Lower lobe of right lung (tissue), 2 donors: ENCODE measurements around the gene NSD1. TPM values are rescaled to one million over a fixed set of nuclear protein-coding genes. Genes with fewer than 3 reads are reported as not detected.

Experiments
- ATAC-seq, 2 donors: fragments of 200-7000 bp; cut with Tn5 transposase; one replicate each; pipeline ENCODE4 v1.9.1; 2020 to 2022; ENCODE audit warnings: mild to moderate bottlenecking in 2 of 2, moderate library complexity in 2 of 2
- DNase-seq: peaks from one replicate; pipeline ENCODE4 v3.0.0-alpha.2; 2020
- H3K27ac ChIP-seq: fragments of 200-600 bp; one replicate; pipeline ENCODE4 v1.8.0; 2022
- H3K27me3 ChIP-seq: fragments of 200-600 bp; one replicate; pipeline ENCODE4 v1.8.0; 2022; ENCODE audit warnings: low read depth
- H3K36me3 ChIP-seq: fragments of 200-600 bp; one replicate; pipeline ENCODE4 v1.8.0; 2022; ENCODE audit warnings: mild to moderate bottlenecking
- H3K4me1 ChIP-seq: fragments of 200-600 bp; one replicate; pipeline ENCODE4 v1.8.0; 2022
- H3K4me3 ChIP-seq: fragments of 200-600 bp; one replicate; pipeline ENCODE4 v1.8.0; 2022; ENCODE audit warnings: mild to moderate bottlenecking
- H3K9me3 ChIP-seq: fragments of 200-600 bp; one replicate; pipeline ENCODE4 v1.8.0; 2022
- CTCF ChIP-seq: fragments of 200-600 bp; IDR thresholded peaks from one replicate; pipeline ENCODE4 v1.8.0; 2022; ENCODE audit warnings: antibody characterized with exemption, mild to moderate bottlenecking
- intact Hi-C: fragments of 100-400 bp; cut with DNase I; formaldehyde crosslinking; loops from one replicate; pipeline ENCODE4 v1.11.0; 2022
- total RNA-seq: library from RNA; stranded (reverse); fragmentation: NEBNext Ultra II Directional; extraction: Animal tissue kit (Norgen Biotek cat#: 25700); gene quantifications from one replicate; pipeline ENCODE4 v1.2.1, GENCODE V29; 2021
- donor health status: DM: no; HTN: yes; CAD: no; lungs with severe emphysema.

Gene NSD1
- total RNA-seq, 1 donor from 2014 or later: 75.5 TPM

DNA sequence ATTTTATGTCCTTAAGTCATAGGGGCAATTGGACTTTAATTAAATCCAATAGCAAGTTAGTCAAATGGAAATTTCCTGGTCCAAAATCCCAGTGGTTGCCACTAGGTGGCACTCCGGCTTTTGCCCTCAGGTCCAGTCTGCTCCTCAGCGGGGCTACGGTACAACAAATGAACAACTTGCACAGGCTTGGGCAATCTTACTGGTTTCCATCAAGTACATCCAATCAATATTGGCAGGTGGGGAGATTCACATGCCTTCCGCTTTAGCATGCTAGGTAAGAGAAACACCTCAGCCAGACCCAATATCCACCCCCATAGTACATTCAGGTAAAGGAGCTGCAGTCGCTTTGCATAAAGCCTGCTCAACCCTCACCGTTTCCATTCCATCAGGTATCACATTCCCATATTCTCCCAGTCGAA lies 184.4 kb downstream of the NSD1 start:
- ATAC-seq (peak; percentile 60 to 76), DNase-seq (peak; percentile 77)
- Histone ChIP-seq H3K27me3 (no peaks in the 10 kb centered on the region), H3K27ac (no peak overlapping the region), H3K9me3 (no peaks in the 10 kb centered on the region), H3K36me3 (peaks cover 6% of the 10 kb centered on the region), H3K4me3 (no peak overlapping the region), H3K4me1 (peaks cover 2% of the 10 kb centered on the region)
- intact Hi-C loops: no loop called here
- peak; percentile 87 for TF ChIP-seq CTCF

DNA sequence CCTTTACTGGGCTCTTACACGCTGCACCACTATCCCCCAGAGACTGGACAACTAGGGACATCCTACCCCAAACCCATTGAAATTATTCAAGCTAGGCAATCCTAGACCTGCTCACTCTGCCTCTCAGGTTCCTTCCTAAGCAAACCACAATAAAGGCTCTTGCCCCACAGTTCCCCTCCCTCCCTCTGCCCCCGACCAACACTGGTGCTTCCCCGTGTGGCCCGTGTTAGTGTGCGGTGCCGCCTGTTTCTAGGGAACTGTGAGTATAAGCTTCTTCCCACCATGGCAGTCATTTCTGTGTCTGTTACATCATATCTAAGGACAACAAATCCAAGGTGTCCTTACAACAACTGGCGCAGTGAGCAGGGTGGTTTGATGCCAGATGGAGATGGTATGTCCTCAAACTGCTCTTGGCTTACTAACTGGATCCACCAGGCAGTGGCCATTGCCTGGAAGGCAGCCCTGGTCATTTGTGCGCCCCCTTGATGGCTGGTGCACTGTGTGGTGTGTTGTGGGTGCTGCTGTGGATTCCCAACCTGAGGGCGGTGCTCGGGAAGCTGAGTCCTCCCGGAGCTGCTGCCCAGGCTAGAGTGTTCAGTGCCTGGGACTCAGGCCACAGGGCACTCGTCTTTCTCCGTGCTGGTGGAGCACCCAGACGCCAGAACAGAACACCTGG lies 186.5 kb downstream of the NSD1 start:
- TF ChIP-seq CTCF: no peak
- H3K4me1 ChIP-seq: no peaks in the 10 kb centered on the region
- no peak overlapping the region for H3K4me3 ChIP-seq
- no peaks in the 10 kb centered on the region for H3K9me3 ChIP-seq
- DNase-seq: peak; percentile 51
- H3K27me3 ChIP-seq: no peaks in the 10 kb centered on the region
- H3K27ac ChIP-seq: no peak overlapping the region
- intact Hi-C loops: no loop called here
- H3K36me3 ChIP-seq: peaks cover 6% of the 10 kb centered on the region
- peak in 1 of 2 donors; percentile 45 for ATAC-seq

DNA sequence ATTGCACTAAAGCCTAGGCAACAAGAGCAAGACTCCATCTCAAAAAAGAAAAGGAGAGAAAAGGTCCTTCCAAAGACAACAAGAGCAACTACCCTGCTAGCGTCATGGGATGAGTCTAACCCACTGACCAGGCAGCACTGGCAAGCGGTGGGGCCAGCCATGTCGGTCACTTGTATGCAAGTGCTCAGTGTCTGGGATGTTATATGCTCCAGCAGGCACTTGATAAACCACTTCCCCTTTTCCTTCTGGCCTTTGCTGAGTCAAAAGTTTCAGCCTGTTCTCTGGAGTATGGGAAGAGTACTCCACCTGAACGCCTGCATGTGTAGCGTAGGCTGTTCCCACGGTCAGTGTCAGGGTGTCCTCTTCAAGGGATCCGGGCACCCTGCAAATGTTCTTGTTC lies 187.3 kb downstream of the NSD1 start:
- DNase-seq (peak; percentile 59), ATAC-seq (peak; percentile 47 to 68)
- peaks cover 6% of the 10 kb centered on the region for H3K36me3 ChIP-seq
- no peak overlapping the region for H3K27ac ChIP-seq
- TF ChIP-seq CTCF: no peak
- no peaks in the 10 kb centered on the region for H3K9me3 ChIP-seq
- H3K27me3 ChIP-seq: no peaks in the 10 kb centered on the region
- H3K4me3 ChIP-seq: no peak overlapping the region
- no peaks in the 10 kb centered on the region for H3K4me1 ChIP-seq
- intact Hi-C loops: no loop called here

DNA sequence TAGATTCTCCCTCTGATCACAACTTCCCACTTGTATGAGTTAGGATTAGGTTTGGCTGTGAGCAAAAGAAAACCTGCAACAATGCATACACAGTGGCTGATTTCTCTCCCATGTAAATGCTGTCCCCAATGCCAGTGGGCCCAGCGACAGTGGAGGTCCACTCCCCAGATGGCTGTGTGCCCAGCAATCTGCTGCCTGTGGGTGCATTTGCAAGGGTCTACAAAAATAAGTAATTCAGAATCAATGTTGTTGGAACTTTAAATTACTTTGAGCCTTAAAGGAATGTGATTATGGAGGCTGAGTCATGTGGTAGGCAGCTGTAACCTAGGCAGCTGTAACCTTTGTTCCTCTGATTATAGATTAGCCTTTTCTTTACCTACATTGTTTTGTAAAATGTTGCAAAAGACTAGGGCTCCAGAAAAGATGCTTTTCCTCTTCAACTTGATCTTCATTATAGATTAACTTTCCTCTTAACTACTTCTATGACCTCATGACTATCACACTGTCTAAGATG lies 192.4 kb downstream of the NSD1 start:
- Histone ChIP-seq H3K36me3 (peaks cover 15% of the 10 kb centered on the region), H3K9me3 (no peaks in the 10 kb centered on the region), H3K4me1 (peaks cover 5% of the 10 kb centered on the region), H3K27ac (no peak overlapping the region), H3K4me3 (no peak overlapping the region), H3K27me3 (no peaks in the 10 kb centered on the region)
- intact Hi-C loops: no loop called here
- DNase-seq (peak; percentile 11), ATAC-seq (no peak)
- TF ChIP-seq CTCF: no peak

DNA sequence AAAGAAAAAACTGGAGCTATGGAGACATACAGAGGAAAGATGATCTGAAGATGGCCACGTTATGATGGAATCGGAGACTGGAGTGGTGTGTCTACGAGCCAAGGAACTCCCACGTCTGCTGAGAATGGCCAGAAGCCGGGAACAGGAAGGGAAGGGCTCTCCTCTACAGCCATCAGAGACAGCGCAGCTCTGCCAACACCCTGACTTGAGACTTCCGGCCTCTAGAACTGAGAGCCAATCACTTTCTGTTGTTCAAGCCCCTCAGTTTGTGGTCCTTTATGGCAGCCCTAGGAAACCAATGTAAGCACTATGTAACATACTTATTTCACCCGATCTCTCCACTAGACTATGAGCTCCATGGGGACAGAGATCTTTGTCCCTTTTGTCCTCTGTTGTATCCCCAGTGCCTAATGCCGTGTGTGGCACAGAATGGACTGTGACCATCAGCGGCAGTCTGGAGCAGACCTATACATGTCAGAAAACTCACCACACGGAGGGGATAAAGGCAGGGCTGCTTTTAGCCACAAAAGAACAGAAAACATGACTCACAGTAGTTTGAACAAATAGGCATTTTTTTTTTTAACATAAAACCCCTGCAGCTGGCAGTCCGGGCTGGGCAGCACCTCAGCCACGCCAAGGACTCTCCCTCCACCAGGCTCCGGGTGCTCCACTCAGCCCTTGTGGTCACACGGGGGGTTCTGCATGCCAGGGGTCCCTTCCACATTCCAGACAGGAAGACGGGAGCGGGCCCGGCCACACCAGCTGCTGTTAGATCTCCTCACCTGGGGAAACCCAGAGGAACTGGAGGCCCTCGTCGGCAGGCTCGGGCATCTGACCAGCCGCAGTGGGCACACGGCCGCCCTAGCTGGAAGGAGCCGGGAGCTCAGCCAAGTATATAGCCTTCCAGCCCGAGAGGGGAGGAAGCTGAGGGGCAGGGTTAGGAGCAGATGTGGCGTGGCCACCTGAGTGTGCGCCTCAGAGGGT lies 194.3 kb downstream of the NSD1 start:
- no peak for TF ChIP-seq CTCF
- peaks cover 5% of the 10 kb centered on the region for H3K4me1 ChIP-seq
- DNase-seq (peak; percentile 42), ATAC-seq (peak; percentile 48 to 49)
- H3K9me3 ChIP-seq: no peaks in the 10 kb centered on the region
- intact Hi-C loops: no loop called here
- no peaks in the 10 kb centered on the region for H3K27me3 ChIP-seq
- peaks cover 34% of the 10 kb centered on the region for H3K36me3 ChIP-seq
- peak overlapping the region; percentile 53 for H3K27ac ChIP-seq
- H3K4me3 ChIP-seq: no peak overlapping the region
